ENCODE data around the gene NINJ1.

NINJ1 gene

DNA sequence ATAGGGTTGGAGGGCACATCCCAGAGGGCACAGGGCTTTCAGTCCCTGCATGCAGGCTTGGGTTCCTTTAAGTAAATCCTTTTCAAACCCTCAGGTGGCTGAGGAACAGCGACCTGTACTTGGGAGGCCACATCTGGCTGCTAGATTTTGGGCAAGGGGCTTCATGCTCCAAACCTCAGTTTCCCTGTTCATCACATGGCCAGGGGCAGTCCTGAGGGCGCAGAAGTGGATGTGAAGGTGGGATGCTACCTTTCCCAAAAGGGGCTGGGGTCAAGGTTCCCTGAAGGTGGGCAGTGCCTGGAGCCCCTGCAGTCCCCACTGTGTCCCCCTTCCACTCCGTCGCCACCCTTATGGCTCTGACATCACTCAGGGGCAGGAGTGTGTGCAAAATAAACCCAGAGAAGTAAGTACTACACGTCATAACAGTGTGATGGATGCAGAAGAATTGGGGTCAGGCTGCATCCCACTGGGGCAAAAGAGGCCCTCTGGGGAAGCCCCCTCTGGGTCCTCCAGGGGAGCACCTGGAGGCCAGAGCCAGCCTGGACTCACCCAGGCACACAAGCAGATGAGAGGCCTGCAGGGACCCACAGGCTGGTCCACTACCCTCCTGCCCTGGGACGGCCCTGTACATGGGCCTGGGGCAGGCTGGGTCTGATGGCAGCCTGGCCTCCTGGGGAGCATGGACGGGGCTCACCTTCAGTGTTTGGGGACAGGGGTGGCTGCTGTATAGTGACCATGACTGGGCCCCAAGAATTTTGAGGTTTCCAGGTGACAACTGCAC is 40.0 kb downstream of the NINJ1 start:
- TF ChIP-seq, protein P1, sequence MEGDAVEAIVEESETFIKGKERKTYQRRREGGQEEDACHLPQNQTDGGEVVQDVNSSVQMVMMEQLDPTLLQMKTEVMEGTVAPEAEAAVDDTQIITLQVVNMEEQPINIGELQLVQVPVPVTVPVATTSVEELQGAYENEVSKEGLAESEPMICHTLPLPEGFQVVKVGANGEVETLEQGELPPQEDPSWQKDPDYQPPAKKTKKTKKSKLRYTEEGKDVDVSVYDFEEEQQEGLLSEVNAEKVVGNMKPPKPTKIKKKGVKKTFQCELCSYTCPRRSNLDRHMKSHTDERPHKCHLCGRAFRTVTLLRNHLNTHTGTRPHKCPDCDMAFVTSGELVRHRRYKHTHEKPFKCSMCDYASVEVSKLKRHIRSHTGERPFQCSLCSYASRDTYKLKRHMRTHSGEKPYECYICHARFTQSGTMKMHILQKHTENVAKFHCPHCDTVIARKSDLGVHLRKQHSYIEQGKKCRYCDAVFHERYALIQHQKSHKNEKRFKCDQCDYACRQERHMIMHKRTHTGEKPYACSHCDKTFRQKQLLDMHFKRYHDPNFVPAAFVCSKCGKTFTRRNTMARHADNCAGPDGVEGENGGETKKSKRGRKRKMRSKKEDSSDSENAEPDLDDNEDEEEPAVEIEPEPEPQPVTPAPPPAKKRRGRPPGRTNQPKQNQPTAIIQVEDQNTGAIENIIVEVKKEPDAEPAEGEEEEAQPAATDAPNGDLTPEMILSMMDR (IDR thresholded peaks at IDR 0.05; ENCODE audit: low read length, missing control alignments) = no peak
- no peak for DNase-seq (ENCODE audit: low read depth)
- H3K4me3 ChIP-seq (replicated peaks; ENCODE audit: low read depth, low read length) = no peak overlapping the region

DNA sequence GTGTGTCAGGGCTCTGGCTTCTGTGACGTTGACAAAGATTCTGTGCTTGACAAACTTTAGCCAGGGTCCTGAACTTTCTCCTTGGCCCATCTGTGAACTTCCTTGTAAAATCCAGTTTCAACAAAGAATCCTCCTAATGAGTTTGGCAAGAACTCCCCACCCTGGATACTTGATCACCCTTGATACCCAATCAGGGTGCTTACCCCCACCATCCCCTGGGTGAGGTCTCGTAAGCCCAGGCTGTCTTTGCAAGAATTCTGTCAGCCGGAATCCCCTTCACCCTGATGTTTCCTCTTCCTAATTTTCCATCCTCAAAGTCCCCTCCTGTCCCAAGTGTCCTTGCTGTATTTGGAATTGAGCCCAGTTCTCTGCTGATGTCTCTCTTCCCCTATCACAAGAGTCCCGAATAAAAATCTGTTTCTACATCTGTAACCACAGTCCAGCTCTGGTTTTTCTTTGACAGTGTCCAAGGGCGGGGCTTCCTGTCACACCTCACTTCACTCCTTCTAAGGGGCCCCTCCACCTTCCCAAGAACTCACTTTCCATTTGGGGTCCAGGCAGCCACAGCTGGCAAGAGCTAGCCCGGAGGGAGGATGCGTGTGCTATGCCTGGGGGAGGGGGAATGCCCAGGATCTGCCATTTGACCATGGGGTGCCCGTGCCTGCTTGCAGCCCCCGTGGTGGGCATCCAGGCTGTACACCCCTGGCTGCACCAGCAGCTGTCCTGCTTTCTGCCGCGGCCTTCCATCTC is 40.7 kb downstream of the NINJ1 start:
- TF ChIP-seq, protein P1 (IDR thresholded peaks at IDR 0.05; ENCODE audit: low read length, missing control alignments) = no peak
- no peak for DNase-seq (ENCODE audit: low read depth)
- H3K4me3 ChIP-seq (replicated peaks; ENCODE audit: low read depth, low read length) = no peak overlapping the region

DNA sequence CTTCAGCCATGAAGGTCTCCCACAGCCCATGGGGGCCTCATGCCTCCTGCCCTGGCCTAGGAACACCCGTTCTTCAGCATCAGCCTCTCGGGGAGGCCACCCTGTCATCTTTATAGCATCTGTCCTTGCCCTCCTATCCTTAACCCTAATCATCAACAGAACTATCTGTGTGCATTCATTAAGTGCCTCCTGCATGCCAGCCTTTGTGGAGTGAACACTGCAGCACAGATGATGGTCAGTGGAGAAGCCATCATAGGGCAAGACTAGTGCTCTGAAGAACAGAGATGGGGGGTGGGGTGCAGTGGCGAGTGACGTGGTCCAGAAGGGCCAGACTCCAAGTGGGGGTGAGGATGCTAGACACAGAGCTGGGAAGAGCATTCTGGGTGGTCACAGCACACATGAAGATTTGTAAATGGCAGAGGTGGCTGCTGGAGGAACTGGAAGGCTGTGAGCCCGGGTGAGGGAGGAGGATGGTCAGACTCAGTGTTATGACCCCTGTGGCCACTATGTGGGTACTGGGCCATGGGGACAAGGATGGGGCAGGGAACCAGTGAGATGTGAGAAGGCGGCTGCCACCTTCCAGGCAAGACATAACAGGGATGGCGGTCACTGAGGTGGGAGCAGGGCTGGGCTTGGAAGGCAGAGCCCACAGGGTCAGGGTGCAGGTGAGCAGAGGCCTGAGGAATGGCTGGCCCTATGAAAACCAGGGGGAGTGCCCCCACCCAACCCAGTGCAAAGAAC is 41.6 kb downstream of the NINJ1 start:
- no peak for DNase-seq (ENCODE audit: low read depth)
- no peak overlapping the region for H3K4me3 ChIP-seq (replicated peaks; ENCODE audit: low read depth, low read length)

DNA sequence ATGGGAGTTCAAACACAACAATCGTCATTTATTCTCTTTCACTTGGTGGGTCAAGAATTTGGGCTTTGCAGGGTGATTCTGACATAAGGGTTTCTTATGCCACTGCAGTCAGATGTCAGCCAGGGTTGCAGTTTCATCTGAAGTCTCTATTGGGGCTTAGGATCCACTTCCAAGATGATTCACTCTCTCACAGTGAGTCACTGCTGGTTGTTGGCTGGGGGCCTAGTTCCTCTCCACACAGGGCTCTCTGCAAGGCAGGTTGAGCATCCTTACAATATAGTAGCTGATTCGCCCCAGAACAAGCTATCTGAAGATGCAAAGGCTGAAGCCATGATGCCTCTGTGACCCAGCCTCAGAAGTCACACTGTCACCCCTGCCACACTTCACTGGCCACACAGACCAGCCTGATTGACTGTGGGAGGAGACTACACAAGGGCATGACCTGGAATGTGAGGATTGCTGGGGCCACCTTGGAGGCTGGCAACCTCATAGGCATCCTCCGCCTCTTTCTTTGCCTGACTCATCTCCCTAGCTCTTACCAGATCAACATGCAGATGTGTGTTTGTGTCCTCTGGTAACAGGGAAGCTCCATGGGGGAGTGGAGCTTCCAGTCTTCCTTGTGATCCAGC is 42.5 kb downstream of the NINJ1 start:
- TF ChIP-seq, protein P1 (IDR thresholded peaks at IDR 0.05; ENCODE audit: low read length, missing control alignments) = no peak
- DNase-seq (ENCODE audit: low read depth) = peak; percentile 87
- no peak overlapping the region for H3K4me3 ChIP-seq (replicated peaks; ENCODE audit: low read depth, low read length)

More for the DNA sequence above, 41.6 kb downstream of the NINJ1 start:
- TF ChIP-seq, protein P1 (IDR thresholded peaks at IDR 0.05; ENCODE audit: low read length, missing control alignments) = no peak

DNA sequence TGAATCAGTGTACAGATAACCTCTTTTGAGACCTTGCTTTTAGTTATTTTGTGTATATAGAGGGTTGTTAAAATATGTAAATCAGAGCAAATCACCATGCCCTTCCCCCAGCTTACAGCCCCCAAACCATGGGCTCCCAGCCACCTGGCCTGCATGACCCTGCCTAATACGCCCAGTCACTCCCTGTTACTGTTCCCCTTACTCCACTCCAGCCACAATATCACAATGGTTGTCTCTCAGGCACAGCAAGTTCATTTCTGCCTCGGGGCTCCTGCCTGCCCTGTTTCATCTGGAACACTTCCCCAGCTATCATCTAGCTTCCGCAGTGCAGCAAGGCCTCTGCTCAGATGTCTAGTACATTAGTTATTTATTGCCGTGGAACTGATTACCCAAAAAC is 43.0 kb downstream of the NINJ1 start:
- TF ChIP-seq, protein P1 (IDR thresholded peaks at IDR 0.05; ENCODE audit: low read length, missing control alignments) = no peak
- DNase-seq (ENCODE audit: low read depth) = no peak
- H3K4me3 ChIP-seq (replicated peaks; ENCODE audit: low read depth, low read length) = no peak overlapping the region

DNA sequence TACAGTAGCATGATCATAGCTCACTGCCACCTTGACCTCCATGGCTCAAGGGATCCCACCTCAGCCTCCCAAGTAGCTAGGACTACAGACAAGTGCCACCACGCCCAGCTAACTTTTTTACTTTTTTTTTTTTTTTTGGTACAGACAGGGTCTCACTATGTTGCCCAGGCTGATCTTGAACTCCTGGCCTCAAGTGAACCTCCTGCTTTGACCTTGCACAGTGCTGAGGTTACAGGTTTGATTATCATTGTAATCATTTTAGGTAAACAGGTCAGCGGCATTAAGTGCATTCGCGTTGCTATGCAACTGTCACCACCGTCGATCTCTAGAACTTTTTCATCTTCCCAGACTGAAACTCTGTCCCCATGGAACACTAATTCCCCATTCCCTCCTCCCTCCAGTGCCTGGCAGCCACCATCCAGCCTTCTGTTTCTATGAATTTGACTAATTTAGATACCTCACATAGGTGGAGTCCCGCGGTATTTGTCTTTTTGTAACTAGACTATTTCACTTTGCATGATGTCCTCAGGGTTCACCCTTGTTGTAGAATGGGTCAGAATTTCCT is 43.9 kb downstream of the NINJ1 start:
- TF ChIP-seq, protein P1 (IDR thresholded peaks at IDR 0.05; ENCODE audit: low read length, missing control alignments) = no peak
- DNase-seq (ENCODE audit: low read depth) = no peak
- no peak overlapping the region for H3K4me3 ChIP-seq (replicated peaks; ENCODE audit: low read depth, low read length)

All from fibroblast of pulmonary artery (primary cell).